Epithelial cell of prostate (primary cell): ENCODE data around the gene CTTNBP2NL.
"Not testable (repeated sequence)": the region's sequence is repeated elsewhere in the genome, so short reads cannot be mapped to it uniquely, and the experiment has no call there.

ENCODE experiments used
- DNase-seq: peaks from one replicate; pipeline ENCODE4 v3.0.0-alpha.2; 2011; ENCODE audit warnings: low read depth, low spot score
- H3K27ac ChIP-seq: fragments of 450-650 bp; 2 replicates; pipeline ENCODE4 v1.5.1; 2017; ENCODE audit warnings: mild to moderate bottlenecking

CTTNBP2NL gene

GRCh38 chr1:112417271-112417670 is 21.3 kb downstream of the CTTNBP2NL start:
- H3K27ac ChIP-seq = no peak overlapping the region
- no peak for DNase-seq

GRCh38 chr1:112418099-112418892 is 22.3 kb downstream of the CTTNBP2NL start:
- H3K27ac ChIP-seq = no peak overlapping the region
- no peak for DNase-seq

- no peak for DNase-seq
- H3K27ac ChIP-seq = no peak overlapping the region
These were observed 27.2 kb downstream of the CTTNBP2NL start for GRCh38 chr1:112423207-112423606.

- not testable (repeated sequence) for DNase-seq, H3K27ac ChIP-seq
These were observed 27.7 kb downstream of the CTTNBP2NL start for GRCh38 chr1:112423666-112424065.

GRCh38 chr1:112429749-112430148 is 33.7 kb downstream of the CTTNBP2NL start:
- no peak overlapping the region for H3K27ac ChIP-seq
- DNase-seq = no peak

- DNase-seq = no peak
- no peak overlapping the region for H3K27ac ChIP-seq
These were observed 35.0 kb downstream of the CTTNBP2NL start for GRCh38 chr1:112431038-112431437.

- no peak for DNase-seq
- no peak overlapping the region for H3K27ac ChIP-seq
These were observed 39.4 kb downstream of the CTTNBP2NL start for GRCh38 chr1:112435448-112435847.

GRCh38 chr1:112436384-112437156 is 40.6 kb downstream of the CTTNBP2NL start:
- H3K27ac ChIP-seq = no peak overlapping the region
- no peak for DNase-seq

- not testable (repeated sequence) for DNase-seq, H3K27ac ChIP-seq
These were observed 42.1 kb downstream of the CTTNBP2NL start for GRCh38 chr1:112438156-112438555.

- DNase-seq = no peak
- no peak overlapping the region for H3K27ac ChIP-seq
These were observed 43.6 kb downstream of the CTTNBP2NL start for GRCh38 chr1:112439592-112439991.

GRCh38 chr1:112440574-112440973 is 44.6 kb downstream of the CTTNBP2NL start:
- no peak for DNase-seq
- no peak overlapping the region for H3K27ac ChIP-seq

GRCh38 chr1:112444269-112444668 is 48.3 kb downstream of the CTTNBP2NL start:
- DNase-seq = no peak
- peak overlapping the region; percentile 11 for H3K27ac ChIP-seq

- DNase-seq = no peak
- H3K27ac ChIP-seq = no peak overlapping the region
These were observed 49.6 kb downstream of the CTTNBP2NL start for GRCh38 chr1:112445596-112445995.

- H3K27ac ChIP-seq = no peak overlapping the region
- no peak for DNase-seq
These were observed 50.4 kb downstream of the CTTNBP2NL start for GRCh38 chr1:112446411-112446810.

- DNase-seq = no peak
- H3K27ac ChIP-seq = no peak overlapping the region
These were observed 53.1 kb downstream of the CTTNBP2NL start for GRCh38 chr1:112448904-112449629.

- no peak for DNase-seq
- H3K27ac ChIP-seq = no peak overlapping the region
These were observed 53.6 kb downstream of the CTTNBP2NL start for GRCh38 chr1:112449630-112449983.

GRCh38 chr1:112450773-112451172 is 54.8 kb downstream of the CTTNBP2NL start:
- no peak for DNase-seq
- no peak overlapping the region for H3K27ac ChIP-seq

GRCh38 chr1:112451301-112451700 is 55.3 kb downstream of the CTTNBP2NL start:
- not testable (repeated sequence) for H3K27ac ChIP-seq, DNase-seq

GRCh38 chr1:112453876-112454275 is 57.9 kb downstream of the CTTNBP2NL start:
- peak overlapping the region; percentile 69 for H3K27ac ChIP-seq
- DNase-seq = no peak

GRCh38 chr1:112454316-112454715 is 58.3 kb downstream of the CTTNBP2NL start:
- no peak for DNase-seq
- H3K27ac ChIP-seq = peak overlapping the region; percentile 69

- no peak overlapping the region for H3K27ac ChIP-seq
- no peak for DNase-seq
These were observed 61.2 kb downstream of the CTTNBP2NL start for GRCh38 chr1:112457241-112457640.
